Calu3 (cell line): ENCODE data around the gene KCNK3. TPM values are rescaled to one million over a fixed set of nuclear protein-coding genes. Genes with fewer than 3 reads are reported as not detected.

ENCODE experiments used
- BruUV-seq: library from RNA; stranded (reverse); fragments of 400-500 nt; replicated peaks from 2 replicates; lab custom pipeline; 2021; lab: Mats Ljungman, UMichigan
- CTCF ChIA-PET: fragments of 300-600 bp; sonication (Branson Sonifier 250); formaldehyde crosslinking; loops from one replicate; lab custom pipeline; 2022; ENCODE audit warnings: antibody characterized with exemption; lab: Charles Lee
- DNase-seq: peaks from one replicate; pipeline ENCODE4 v3.0.0; 2022
- H3K27ac Mint-ChIP-seq: one replicate; pipeline ENCODE4 v1.8.0; 2022; ENCODE audit warnings: mixed read lengths; ENCODE audit not compliant: unreplicated experiment
- H3K27me3 Mint-ChIP-seq: one replicate; pipeline ENCODE4 v1.8.0; 2022; ENCODE audit warnings: mixed read lengths; ENCODE audit not compliant: unreplicated experiment
- H3K36me3 Mint-ChIP-seq: one replicate; pipeline ENCODE4 v1.8.0; 2022; ENCODE audit warnings: mild to moderate bottlenecking, moderate library complexity, mixed read lengths; ENCODE audit not compliant: insufficient read depth, unreplicated experiment
- H3K4me1 Mint-ChIP-seq: one replicate; pipeline ENCODE4 v1.8.0; 2022; ENCODE audit warnings: mild to moderate bottlenecking, low read depth, mixed read lengths; ENCODE audit not compliant: unreplicated experiment
- H3K4me3 Mint-ChIP-seq: one replicate; pipeline ENCODE4 v1.8.0; 2022; ENCODE audit warnings: mild to moderate bottlenecking, low read depth, moderate library complexity, mixed read lengths; ENCODE audit not compliant: unreplicated experiment
- H3K9me3 Mint-ChIP-seq: one replicate; pipeline ENCODE4 v1.8.0; 2022; ENCODE audit warnings: low read depth, mixed read lengths; ENCODE audit not compliant: unreplicated experiment
- intact Hi-C: fragments of 100-400 bp; cut with micrococcal nuclease; formaldehyde crosslinking; loops from one replicate; pipeline ENCODE4 v1.10.0; 2022; ENCODE audit not compliant: unreplicated experiment
- total RNA-seq: library from RNA; stranded (reverse); gene quantifications from 2 replicates; pipeline ENCODE4 v1.2.3, GENCODE V29; 2022
- TF ChIP-seq, protein P1 (sequence below): fragments of 200-600 bp; IDR thresholded peaks from one replicate; pipeline ENCODE4 v1.8.0; 2022; ENCODE audit warnings: antibody characterized with exemption; ENCODE audit not compliant: unreplicated experiment

The KCNK3 gene
- total RNA-seq, 1 experiment from 2014 or later = not detected

DNA sequence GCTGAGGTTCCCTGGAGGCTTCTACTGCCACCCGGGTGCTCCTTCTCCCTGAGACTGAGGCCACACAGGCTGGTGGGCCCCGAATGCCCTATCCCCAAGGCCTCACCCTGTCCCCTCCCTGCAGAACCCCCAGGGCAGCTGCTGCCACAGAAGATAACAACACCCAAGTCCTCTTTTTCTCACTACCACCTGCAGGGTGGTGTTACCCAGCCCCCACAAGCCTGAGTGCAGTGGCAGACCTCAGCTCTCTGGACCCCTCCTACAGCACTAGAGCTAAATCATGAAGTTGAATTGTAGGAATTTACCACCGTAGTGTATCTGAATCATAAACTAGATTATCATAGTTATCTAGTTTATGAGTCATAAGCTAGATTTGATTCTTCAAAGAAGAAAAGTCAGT lies 86.0 kb downstream of the KCNK3 start:
- H3K27ac Mint-ChIP-seq = no peak overlapping the region
- no peaks in the 10 kb centered on the region for H3K9me3 Mint-ChIP-seq
- H3K27me3 Mint-ChIP-seq = no peaks in the 10 kb centered on the region
- no peak overlapping the region for H3K4me3 Mint-ChIP-seq
- peaks cover 52% of the 10 kb centered on the region for H3K36me3 Mint-ChIP-seq
- H3K4me1 Mint-ChIP-seq = no peaks in the 10 kb centered on the region
- TF ChIP-seq, protein P1, sequence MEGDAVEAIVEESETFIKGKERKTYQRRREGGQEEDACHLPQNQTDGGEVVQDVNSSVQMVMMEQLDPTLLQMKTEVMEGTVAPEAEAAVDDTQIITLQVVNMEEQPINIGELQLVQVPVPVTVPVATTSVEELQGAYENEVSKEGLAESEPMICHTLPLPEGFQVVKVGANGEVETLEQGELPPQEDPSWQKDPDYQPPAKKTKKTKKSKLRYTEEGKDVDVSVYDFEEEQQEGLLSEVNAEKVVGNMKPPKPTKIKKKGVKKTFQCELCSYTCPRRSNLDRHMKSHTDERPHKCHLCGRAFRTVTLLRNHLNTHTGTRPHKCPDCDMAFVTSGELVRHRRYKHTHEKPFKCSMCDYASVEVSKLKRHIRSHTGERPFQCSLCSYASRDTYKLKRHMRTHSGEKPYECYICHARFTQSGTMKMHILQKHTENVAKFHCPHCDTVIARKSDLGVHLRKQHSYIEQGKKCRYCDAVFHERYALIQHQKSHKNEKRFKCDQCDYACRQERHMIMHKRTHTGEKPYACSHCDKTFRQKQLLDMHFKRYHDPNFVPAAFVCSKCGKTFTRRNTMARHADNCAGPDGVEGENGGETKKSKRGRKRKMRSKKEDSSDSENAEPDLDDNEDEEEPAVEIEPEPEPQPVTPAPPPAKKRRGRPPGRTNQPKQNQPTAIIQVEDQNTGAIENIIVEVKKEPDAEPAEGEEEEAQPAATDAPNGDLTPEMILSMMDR = no peak
- intact Hi-C loops = no loop called here
- no peak for DNase-seq
- CTCF ChIA-PET = no interaction called here
- BruUV-seq = no TSS peak

DNA sequence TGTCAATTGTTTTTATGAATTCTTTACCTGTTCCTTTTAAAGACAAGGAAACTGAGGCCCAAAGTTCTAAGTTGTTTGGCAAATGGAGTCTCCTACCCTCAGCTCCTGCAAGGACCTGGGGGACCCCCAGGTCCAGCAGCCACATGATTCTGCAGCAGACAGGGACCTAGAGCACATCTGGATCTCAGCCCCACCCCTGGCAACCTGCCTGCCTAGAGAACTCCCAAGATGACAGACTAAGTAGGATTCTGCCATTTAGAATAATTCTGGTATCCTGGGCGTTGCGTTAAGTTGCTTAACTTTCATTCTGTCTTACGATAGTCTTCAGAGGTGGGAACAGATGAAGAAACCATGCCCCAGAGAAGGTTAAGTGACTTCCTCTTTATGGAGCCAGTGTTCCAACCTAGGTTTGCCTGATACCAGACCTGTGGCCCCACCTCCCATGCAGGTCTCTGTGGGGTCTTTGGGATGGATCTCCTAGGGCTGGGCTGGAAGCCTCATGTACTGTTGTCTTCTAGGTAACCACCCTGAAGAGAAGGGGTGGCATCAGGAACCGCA lies 87.8 kb downstream of the KCNK3 start:
- H3K4me1 Mint-ChIP-seq = no peaks in the 10 kb centered on the region
- no TSS peak for BruUV-seq

More for the DNA sequence above, 87.8 kb downstream of the KCNK3 start:
- no peak for DNase-seq
- no peaks in the 10 kb centered on the region for H3K27me3 Mint-ChIP-seq
- CTCF ChIA-PET = interaction anchor here (1.1 kb wide), 1 partner anchor 9 kb away, joined by 3 read pairs; no protein-coding TSS in a partner anchor
- intact Hi-C loops = no loop called here
- no peak overlapping the region for H3K27ac Mint-ChIP-seq
- TF ChIP-seq, protein P1 = no peak
- no peak overlapping the region for H3K4me3 Mint-ChIP-seq
- H3K9me3 Mint-ChIP-seq = no peaks in the 10 kb centered on the region
- peaks cover 53% of the 10 kb centered on the region for H3K36me3 Mint-ChIP-seq

Other genes with a start within 250 kb of the KCNK3 start
- not detected in 2 replicates for gene OTOF, start 214.6 kb upstream of the KCNK3 start, total RNA-seq
- gene CIB4, start 51.4 kb upstream of the KCNK3 start, total RNA-seq = not detected in 2 replicates
- gene SLC35F6, start 71.6 kb downstream of the KCNK3 start, total RNA-seq = 36.9 and 43.0 TPM in 2 replicates
- 23.4 and 33.2 TPM in 2 replicates for gene CENPA, start 93.3 kb downstream of the KCNK3 start, total RNA-seq
- gene DPYSL5, start 155.4 kb downstream of the KCNK3 start, total RNA-seq = 0.32 TPM in 1 of 2 replicates, not detected in the other